GM15510 (cell line): ENCODE results near the gene ZNF597.

Source experiments
- POLR2A ChIP-seq: IDR thresholded peaks from 3 replicates; pipeline ENCODE4 v1.6.1; 2011; ENCODE audit warnings: borderline replicate concordance; ENCODE audit not compliant: insufficient read length; ENCODE audit errors: extremely low read depth

ZNF597 gene

GRCh38 chr16:3465911-3466584, 22.7 kb upstream of the ZNF597 start:
- no peak for TF ChIP-seq POLR2A

- no peak for TF ChIP-seq POLR2A
Measured at GRCh38 chr16:3465301-3465700, 22.0 kb upstream of the ZNF597 start.

GRCh38 chr16:3461151-3461550, 17.8 kb upstream of the ZNF597 start:
- no peak for TF ChIP-seq POLR2A

GRCh38 chr16:3460585-3460984, 17.3 kb upstream of the ZNF597 start:
- TF ChIP-seq POLR2A = no peak

GRCh38 chr16:3460121-3460520, 16.8 kb upstream of the ZNF597 start:
- TF ChIP-seq POLR2A = no peak

GRCh38 chr16:3459401-3460090, 16.2 kb upstream of the ZNF597 start:
- no peak for TF ChIP-seq POLR2A

- TF ChIP-seq POLR2A = no peak
Measured at GRCh38 chr16:3458852-3459361, 15.6 kb upstream of the ZNF597 start.

GRCh38 chr16:3458278-3458851, 15.1 kb upstream of the ZNF597 start:
- no peak for TF ChIP-seq POLR2A

GRCh38 chr16:3457434-3458252, 14.3 kb upstream of the ZNF597 start:
- TF ChIP-seq POLR2A = peak; percentile 82

GRCh38 chr16:3454631-3455147, 11.4 kb upstream of the ZNF597 start:
- no peak for TF ChIP-seq POLR2A

GRCh38 chr16:3454093-3454492, 10.8 kb upstream of the ZNF597 start:
- no peak for TF ChIP-seq POLR2A

- TF ChIP-seq POLR2A = no peak
Measured at GRCh38 chr16:3444032-3444388, 706 bp upstream of the ZNF597 start.

- TF ChIP-seq POLR2A = no peak
Measured at GRCh38 chr16:3439637-3440036, 3.7 kb downstream of the ZNF597 start.

GRCh38 chr16:3434373-3434772, 8.9 kb downstream of the ZNF597 start:
- TF ChIP-seq POLR2A = no peak

- TF ChIP-seq POLR2A = no peak
Measured at GRCh38 chr16:3431779-3432219, 11.5 kb downstream of the ZNF597 start.
